ENCODE data around the gene TMPRSS13.
"Not testable (repeated sequence)": the region's sequence is repeated elsewhere in the genome, so short reads cannot be mapped to it uniquely, and the experiment has no call there.

TMPRSS13 gene

DNA sequence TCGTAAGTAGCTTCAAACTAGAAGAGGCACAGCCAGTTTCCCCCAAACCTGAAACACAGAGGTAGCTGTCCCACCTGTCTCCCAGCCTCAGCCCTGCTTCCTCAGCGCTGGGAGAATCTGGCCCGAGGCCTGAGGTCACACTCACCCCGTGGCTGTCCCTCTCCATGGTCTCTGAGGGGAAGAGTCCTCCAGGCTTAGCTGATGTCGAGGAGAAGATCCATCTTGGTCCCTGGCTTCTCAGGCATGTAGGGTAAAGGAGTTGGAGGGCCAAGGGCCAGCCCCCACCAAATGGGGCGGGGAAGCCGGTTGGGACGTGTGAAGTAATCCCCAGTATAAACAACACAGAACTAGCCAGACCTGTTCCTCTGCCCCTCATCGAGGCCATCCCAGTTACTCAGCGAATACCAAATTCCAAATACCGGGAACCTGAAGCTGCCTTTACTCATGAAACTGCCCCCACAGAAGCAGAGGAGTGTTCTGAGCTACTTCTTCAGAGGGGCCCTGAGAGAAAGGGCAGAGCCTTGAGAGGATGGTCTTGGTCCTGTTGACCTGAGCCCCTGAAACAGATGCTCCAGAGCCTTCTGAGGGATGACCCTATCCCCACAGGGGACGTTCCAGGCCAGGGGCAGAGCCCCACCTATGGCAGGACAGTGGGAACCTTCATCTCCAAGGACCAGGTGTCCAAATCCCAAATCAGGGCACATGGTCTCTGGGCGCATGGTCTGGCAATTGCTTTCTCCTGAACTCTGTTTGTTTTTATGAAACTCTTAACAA lies at the start of gene TMPRSS13:
Gene TMPRSS13, minus strand, starts transcription at position 261 of the 774 bp plus-strand sequence. Its CDS starts 95 bp downstream, at position 166.
- no peak for DNase-seq (ENCODE audit: low spot score)

DNA sequence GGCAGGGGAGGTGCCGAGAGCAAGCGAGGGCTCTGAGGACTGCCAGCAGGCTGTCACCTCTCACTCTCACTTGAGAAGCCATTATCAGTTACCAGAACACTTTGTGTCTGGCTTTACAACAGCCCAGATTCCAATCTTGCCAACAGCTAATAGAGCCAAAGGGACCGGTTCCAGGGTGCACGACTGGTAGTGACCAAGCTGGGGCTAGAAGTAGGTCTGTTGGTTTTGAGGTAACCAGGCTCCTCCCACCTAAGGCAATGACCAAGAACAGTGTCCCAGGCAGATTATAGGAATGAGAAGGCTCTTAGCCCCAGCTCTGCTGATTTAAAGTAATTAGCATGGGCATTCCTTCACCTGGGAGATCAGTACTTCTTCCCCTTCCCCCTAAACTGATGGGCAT lies 49.8 kb upstream of the TMPRSS13 start:
- DNase-seq (ENCODE audit: low spot score), result no peak

DNA sequence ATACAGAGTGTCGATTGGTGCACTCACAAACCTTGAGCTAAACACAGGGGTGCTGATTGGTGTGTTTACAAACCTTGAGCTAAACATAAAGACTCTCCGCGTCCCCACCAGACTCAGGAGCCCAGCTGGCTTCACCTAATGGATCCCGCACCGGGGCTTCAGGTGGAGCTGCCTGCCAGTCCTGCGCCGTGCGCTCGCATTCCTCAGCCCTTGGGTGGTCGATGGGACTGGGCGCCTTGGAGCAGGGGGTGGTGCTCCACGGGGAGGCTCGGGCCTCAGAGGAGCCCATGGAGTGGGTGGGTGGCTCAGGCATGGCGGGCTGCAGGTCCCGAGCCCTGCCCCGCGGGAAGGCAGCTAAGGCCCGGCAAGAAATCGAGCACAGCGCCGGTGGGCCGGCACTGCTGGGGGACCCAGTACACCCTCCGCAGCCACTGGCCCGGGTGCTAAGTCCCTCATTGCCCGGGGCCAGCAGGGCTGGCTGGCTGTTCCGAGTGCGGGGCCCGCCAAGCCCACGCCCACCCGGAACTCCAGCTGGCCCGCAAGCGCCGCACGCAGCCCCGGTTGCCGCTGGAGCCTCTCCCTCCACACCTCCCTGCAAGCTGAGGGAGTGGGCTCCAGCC lies 49.2 kb upstream of the TMPRSS13 start:
- DNase-seq (ENCODE audit: low spot score), result not testable (repeated sequence)

DNA sequence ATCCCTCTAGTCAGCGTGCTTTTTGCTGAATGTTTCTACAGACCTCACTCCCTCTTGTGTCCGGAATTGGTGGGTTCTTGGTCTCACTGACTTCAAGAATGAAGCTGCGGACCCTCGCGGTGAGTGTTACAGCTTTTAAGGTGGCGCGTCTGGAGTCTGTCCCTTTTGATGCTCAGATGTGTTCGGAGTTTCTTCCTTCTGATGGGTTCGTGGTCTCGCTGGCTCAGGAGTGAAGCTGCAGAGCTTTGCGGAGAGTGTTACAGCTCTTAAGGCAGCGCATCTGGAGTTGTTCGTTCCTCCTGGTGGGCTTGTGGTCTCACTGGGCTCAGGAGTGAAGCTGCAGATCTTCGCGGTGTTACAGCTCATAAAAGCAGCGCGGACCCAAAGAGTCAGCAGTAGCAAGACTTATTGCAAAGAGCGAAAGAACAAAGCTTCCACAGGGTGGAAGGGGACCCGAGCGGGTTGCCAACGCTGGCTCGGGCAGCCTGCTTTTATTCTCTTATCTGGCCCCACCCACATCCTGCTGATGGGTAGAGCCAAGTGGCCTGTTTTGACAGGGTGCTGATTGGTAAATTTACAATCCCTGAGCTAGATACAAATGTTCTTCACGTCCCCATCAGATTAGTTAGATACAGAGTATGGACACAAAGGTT lies 48.5 kb upstream of the TMPRSS13 start:
- not testable (repeated sequence) for DNase-seq (ENCODE audit: low spot score)

DNA sequence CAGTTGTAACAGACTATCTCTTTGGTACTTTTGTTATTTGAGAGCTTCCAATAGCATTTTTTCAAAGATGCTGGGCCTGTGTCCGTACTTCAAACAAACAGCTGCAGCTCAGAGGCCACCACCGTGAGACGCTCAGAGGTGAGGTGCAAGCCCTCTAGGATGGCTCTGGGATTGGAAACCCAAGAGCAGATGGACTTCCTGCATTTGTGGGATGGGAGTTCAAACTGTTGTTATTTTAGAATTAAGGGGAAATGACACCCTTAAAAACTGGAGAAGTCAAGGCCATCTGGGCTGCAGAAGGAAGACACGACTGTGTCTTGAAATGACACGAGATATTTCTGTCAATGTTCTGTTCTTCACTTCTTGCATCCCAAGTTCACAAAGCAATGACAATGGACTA lies 47.8 kb upstream of the TMPRSS13 start:
- DNase-seq (ENCODE audit: low spot score), result no peak

DNA sequence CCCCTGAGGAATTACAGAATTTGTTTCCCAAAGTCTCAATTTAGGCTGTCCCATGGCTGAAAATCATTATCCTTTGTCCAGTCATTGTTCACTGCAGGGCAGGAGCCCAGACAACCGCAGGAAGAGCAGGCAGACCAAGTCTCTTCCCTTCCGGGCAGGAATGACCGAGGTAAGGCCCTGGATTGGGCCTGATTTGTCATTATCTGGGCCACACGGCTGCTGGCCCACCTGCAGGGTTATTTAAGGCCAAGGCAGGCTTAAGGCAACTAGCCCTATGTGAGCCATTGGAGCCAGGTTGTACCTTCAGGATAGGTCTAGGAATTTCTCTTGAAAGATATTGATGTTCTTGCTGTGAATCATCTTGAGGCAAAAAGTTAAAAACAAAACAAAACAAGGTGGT lies 47.2 kb upstream of the TMPRSS13 start:
- no peak for DNase-seq (ENCODE audit: low spot score)

DNA sequence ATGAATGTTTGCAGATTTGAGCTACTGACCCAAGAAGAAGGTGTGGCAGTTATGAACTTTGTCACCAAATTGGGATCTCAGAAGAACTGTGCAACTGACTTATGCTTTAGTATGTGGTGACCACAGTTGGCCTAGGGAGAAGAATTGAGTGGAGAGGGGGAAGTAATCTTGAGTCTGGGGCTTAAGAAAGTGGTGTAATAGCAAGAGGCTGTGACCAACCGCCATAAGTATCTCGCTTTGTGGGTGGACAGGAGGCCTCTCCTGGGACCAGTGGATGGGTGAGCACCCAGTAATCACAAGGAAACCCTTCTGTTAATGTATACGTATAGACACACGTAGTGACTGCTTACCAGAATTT lies 44.3 kb upstream of the TMPRSS13 start:
- no peak for DNase-seq (ENCODE audit: low spot score)

DNA sequence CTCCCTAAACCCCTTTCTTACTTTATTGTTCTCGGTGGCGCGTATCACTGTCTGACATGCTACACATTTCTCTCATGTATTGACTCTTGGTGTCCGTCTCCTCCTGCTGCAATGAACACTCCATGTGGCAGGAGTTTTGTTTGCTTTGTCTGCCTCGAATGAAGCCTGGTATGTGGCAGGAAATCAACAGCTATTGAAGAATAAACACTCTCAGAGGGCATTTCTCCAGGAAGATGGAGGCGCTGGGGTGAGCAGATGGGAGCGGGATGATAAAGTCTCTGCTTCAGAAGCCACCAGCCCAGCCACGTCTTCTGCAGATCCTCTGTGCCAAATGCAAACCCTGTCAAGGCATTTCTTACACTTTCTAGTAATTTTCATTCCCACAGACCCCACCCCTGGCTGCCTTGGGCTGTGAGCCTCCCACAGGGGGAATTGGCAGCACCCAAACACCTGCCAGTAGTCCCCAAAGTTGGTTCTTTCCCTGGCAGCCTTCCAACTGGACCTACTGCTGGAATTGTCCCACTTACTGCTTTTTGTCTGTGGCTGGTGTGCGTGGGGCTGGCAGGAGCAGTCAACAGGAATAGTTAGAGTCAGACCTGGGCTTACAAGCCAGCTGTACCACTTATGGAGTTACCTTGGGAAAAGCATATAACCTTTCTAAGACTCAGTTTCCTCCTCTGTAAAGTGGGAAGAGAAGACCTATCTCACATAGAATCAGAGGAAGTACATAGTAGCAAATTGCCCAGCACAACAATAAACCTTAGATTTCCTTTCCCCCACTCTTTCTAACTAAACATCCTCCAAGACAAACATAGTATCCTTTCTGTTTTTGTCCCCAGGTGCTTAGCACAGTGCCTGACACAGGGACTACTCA lies 43.7 kb upstream of the TMPRSS13 start:
- DNase-seq (ENCODE audit: low spot score), result no peak

DNA sequence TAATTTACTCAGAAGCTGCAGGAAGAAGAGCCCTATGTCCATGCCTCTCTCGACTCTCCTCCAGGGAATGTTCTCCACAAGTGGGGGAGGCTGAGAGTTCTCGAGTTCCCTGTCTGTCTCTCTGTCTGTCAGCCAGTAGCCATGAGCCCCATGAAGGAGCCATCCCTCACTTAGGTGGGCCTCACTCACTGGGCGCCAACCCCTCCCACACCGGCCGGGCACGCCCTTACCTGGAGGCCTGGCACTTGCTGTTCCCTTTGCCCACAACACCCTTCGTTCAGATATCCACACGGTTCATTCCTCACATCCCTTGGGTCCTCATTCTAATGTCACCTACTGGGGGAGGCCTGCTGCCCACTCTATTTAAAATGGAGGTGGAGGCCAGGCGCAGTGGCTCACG lies 42.8 kb upstream of the TMPRSS13 start:
- no peak for DNase-seq (ENCODE audit: low spot score)

DNA sequence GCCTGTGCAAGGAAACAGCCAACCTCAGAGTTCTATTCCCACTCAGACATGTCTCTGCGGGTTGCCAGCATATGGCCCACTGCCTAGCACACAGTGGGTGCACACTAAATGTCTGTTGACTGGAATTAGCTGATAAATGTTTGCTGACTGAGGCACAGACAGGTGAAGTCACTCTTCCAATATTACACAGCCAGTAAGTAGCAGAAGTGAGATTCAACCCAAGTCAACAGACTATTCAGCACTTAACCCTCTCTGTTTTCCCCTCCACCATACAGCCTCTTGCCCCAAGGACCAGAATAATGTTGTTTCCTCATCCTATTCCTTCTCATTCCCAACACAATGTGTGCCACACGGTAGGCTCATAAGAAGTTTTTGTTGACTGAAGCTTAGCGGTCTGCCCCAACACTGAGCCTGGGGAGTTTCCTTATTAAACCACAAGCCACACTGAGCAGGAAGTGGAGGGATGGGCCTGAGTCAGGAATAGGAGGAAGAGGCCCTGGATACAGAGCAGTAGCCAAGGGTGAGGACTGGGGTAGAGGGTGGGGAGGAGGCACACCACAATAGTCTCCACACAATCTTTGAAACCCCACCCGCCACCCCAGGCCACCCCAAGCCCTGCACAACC lies 41.3 kb upstream of the TMPRSS13 start:
- DNase-seq (ENCODE audit: low spot score), result no peak

DNA sequence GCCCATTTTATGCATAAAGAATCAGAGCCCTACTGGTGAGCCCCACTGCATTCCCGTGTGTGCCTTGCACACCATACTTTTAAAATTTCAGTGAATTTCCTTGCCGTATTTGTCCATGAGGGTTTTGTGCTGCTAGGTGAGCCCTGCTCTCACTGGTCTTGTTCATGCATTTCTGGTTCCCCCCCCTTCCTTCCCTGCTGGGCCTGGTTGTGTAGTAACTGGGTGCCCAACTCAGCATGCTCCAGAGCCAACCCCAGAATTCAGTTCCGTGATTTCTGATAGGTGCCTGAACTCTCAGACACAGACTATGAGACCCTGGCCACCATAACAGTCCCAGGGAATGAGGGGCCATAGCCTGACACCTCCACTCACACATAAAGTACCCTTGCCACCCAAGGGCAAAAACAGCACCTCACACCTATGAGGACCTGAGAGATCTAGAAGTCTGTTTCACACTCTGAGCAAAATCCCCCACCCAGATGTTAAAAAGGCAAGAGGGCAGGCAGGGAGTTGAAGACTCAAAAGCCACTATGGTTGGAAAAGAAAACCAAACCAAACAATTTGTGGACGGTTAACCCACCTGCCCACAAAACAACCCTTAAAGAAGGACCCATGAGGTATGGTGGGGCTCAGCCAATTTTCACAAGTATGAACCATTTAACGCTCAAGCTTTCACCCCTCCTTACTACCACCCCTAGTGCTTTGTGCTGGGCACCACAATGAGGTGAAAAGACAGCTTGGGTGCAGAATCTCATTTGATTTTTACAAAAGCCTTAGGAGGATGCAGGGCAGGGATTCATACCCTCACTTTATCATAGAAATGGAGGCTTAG lies 40.2 kb upstream of the TMPRSS13 start:
- no peak for DNase-seq (ENCODE audit: low spot score)

DNA sequence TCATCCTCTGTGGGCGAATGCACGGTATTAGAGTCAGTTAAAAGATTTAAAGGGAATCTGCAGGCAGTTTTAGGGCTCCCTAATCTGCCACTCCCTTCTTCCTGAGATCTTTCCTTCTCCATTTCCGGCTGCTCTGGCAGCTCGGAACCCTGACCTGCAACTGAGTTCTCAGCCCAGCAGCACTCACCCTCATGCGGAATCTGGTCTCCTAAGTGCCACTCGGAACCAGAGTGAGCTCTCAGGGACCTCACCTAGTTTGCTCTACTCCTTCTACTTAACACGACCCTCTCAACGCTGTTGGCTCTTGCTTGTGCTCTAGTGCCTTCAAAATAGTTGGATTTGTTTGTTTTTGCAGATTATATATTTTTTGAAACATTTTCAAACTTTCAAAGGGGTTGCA lies 37.7 kb upstream of the TMPRSS13 start:
- no peak for DNase-seq (ENCODE audit: low spot score)

DNA sequence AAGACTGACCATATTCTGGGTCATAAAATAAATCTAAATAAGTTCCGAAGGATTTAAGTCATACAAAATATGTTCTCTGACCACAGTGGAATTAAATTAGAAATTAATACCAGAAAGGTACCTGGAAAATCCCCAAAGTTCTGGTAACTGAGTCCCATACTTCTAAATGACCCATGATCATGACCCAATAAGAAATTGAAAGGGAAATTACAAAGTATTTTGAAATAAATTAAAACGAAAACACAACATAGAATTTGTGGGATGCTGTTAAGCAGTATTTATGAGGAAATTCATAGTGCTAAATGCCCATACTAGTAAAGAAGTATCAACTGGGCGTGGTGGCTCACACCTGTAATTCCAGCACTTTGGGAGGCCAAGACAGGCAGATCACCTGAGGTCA lies 33.6 kb upstream of the TMPRSS13 start:
- no peak for DNase-seq (ENCODE audit: low spot score)

DNA sequence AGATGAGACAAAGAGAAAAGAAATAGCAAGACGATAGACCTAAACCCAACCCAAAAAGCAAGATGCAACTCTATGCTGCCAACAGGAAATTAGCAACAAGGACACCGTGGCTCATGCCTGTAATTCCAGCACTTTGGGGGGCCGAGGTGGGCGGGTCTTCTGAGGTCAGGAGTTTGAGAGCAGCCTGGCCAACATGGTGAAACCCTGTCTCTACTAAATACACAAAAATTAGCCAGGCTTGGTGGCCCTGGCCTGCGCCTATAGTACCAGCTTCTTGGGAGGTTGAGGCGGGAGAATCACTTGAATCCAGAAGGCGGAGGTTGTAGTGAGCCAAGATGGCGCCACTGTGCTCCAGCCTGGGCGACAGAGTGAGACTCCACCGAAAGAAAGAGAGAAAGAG lies 32.7 kb upstream of the TMPRSS13 start:
- DNase-seq (ENCODE audit: low spot score), result no peak

DNA sequence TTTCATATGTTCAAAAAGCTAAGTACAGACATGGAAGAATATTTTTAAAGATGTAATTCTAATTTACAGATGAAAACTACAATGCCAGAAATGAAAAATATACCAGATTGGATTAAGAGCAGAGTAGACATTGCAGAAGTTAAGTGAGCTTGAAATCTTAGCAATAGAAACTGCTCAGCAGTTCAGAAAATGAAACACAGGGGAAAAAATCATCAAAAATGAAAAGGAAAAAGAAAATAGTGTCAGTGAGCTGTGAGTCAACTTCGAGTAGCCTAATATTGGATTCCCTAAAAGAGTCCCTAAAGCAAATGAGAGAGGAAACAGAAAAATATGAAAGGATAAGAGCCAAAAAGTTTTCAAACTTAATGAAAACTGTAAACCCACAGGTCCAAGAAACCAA lies 31.2 kb upstream of the TMPRSS13 start:
- no peak for DNase-seq (ENCODE audit: low spot score)

DNA sequence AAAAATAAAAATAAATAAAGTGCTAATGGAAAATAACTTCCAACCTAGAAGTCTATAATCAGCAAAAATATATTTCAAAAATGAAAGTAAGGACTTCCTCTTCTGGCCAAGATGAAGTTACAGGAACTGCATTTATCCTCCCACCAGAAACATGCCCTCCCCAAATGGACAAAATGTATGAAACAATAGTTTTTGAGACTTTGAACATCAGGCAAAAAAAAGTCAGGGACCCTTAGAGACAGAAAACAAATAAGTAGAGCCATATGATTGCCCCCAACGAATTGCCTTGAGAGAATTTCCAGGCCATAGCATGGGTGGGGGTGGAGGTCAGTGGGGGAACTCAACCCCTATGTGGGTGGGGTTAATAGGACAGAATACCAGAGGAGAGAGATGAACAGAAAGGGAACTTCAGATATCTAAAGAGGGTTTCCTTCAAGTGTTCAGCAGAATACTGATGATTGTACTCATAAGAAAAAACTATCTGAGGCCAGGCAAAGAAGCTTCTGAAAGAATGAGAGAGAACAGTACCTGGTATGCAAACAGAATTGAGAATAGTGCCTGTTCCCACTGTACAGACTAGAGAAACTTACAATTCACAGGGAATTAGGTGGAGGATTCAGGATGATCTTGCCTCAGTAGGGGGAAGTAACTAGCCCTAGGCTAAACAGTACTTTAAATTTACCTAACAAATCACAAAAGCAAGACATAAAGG lies 30.4 kb upstream of the TMPRSS13 start:
- no peak for DNase-seq (ENCODE audit: low spot score)

DNA sequence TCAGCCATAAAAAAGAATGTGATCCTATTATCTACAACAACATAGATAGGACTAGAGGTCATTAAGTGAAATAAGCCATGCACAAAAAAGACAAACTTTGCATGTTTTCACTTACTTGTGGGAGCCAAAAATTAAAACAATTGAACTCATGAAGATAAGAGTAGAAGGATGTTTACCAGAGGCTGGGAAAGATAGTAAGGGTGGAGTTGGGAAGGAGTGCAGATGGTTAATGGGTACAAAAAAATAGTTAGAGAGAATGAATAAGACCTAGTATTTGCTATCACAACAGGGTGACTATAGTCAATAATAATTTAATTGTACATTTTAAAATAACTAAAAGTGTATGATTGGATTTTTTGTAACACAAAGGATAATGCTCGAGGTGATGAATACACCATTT lies 29.7 kb upstream of the TMPRSS13 start:
- DNase-seq (ENCODE audit: low spot score), result no peak

DNA sequence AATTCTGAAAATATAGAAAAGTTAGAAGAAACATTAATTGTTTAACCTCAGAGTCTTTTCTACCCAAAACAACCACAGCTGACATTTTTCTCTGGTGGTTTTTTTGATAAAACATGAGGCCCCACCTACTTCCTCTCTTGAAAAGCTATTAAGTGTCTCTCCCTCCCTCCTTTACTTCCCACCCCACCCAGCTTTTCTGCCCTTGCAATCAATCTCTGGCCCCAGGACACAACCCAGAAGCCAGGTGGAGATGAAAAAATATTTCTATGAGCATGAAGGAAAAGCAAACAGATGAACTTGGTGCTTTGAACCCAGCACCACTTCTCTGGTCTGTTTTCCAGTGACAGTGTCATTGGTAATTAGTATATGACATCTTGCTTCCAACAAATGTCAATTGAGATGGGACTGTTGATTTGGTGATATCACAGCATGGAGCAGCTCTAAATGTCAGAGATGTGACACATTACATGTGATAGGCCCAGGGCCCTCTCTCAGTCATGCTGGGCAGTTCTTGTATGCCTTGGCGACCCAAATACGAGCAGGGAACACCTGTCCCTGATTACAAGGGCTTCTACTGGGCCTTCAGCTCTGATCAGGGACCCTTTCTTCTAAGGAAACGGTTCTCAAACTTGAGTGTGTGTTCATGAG lies 23.9 kb upstream of the TMPRSS13 start:
- DNase-seq (ENCODE audit: low spot score), result no peak

DNA sequence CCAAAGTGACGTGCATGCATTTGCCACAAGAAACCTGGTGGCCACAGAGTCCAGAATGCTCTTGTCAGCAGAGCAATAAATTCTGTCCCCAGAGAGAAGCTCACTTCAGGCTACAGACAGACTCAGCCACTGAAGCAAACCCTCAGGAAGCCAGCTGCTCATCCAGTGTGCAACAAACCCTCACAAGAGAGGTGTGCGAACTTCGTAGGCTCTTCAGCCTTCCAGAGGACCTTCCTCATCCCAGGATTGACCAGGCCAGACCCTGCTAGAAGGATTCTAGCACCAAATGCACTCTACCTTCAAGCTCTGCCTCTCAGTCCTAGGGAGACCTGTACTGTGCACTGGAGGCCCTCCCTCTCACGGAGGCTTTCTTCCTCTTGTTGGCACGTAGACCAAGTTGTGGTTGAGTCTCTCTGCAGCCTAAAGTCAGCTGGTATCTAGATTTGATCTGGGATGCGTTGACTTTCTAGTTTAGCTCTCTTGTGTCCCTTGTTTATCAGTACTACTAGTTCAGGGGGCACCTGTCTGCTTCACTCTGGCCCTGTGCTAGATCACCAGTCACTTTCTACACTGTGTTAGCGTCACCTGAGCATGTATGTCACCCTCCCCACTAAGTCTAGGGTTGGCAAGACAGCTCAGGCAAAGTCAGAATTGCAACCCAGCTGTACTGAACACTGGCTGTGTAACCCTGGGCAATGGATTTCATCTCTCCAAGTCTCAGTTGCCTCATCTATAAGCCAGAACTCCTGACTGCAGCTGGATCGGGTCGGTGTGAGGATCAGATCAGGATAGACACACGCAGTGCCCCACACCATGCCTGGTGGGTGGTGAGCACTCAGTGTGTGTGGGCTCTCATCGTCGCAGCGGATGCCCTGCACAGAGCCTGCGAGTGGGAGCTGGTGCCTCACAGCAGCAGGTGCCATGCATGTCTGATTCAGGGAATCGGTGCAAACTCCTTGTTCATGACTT lies 22.1 kb upstream of the TMPRSS13 start:
- peak; percentile 36 for DNase-seq (ENCODE audit: low spot score)

Measured in ecto neural progenitor cell (in vitro differentiated cells).